CD4-positive, alpha-beta T cell treated with Interleukin-21 for 1 hour (primary cell): Measurements from ENCODE around the gene POFUT2.
A peak's percentile ranks its signal among the peaks of the same experiment; 100 is the strongest.
"Not testable (repeated sequence)": the region's sequence is repeated elsewhere in the genome, so short reads cannot be mapped to it uniquely, and the experiment has no call there.

Experiments
- DNase-seq: peaks from one replicate; pipeline ENCODE4 v3.0.0-alpha.2; 2020

The POFUT2 gene

GRCh38 chr21:45325206-45326168 lies 37.8 kb upstream of the POFUT2 start:
- no peak for DNase-seq

GRCh38 chr21:45324489-45325205 lies 37.0 kb upstream of the POFUT2 start:
- no peak for DNase-seq

- no peak for DNase-seq
Observed at GRCh38 chr21:45323487-45324311, 36.0 kb upstream of the POFUT2 start.

- DNase-seq: no peak
Observed at GRCh38 chr21:45322960-45323461, 35.3 kb upstream of the POFUT2 start.

GRCh38 chr21:45322231-45322959 lies 34.7 kb upstream of the POFUT2 start:
- peak; percentile 16 for DNase-seq

- no peak for DNase-seq
Observed at GRCh38 chr21:45320261-45321025, 32.7 kb upstream of the POFUT2 start.

- no peak for DNase-seq
Observed at GRCh38 chr21:45319461-45320211, 31.9 kb upstream of the POFUT2 start.

- DNase-seq: no peak
Observed at GRCh38 chr21:45318556-45319404, 31.1 kb upstream of the POFUT2 start.

GRCh38 chr21:45318146-45318555 lies 30.5 kb upstream of the POFUT2 start:
- DNase-seq: no peak

- DNase-seq: no peak
Observed at GRCh38 chr21:45317398-45318145, 29.9 kb upstream of the POFUT2 start.

- no peak for DNase-seq
Observed at GRCh38 chr21:45316871-45317397, 29.2 kb upstream of the POFUT2 start.

- DNase-seq: not testable (repeated sequence)
Observed at GRCh38 chr21:45315676-45316470, 28.2 kb upstream of the POFUT2 start.

GRCh38 chr21:45313682-45314081 lies 26.0 kb upstream of the POFUT2 start:
- DNase-seq: no peak

- no peak for DNase-seq
Observed at GRCh38 chr21:45313015-45313414, 25.3 kb upstream of the POFUT2 start.

GRCh38 chr21:45312296-45312695 lies 24.6 kb upstream of the POFUT2 start:
- no peak for DNase-seq

- no peak for DNase-seq
Observed at GRCh38 chr21:45310459-45310858, 22.8 kb upstream of the POFUT2 start.

- DNase-seq: no peak
Observed at GRCh38 chr21:45309987-45310381, 22.3 kb upstream of the POFUT2 start.
